Measurements from ENCODE around the gene PPM1N. TPM values are rescaled to one million over a fixed set of nuclear protein-coding genes. Genes with fewer than 3 reads are reported as not detected.

Gene PPM1N
- total RNA-seq, 1 donor from 2014 or later: 0.48 TPM

- no peak for TF ChIP-seq CTCF (conservative IDR thresholded peaks at IDR 0.05)
- Mint-ChIP-seq H3K27me3 (peaks cover 21% of the 10 kb centered on the region), H3K9me3 (no peaks in the 10 kb centered on the region), H3K27ac (no peak overlapping the region), H3K36me3 (peaks cover 20% of the 10 kb centered on the region), H3K4me3 (no peak overlapping the region), H3K4me1 (ENCODE audit: unreplicated experiment) (peaks cover 19% of the 10 kb centered on the region)
- no peak for DNase-seq (ENCODE audit: extremely low spot score, unreplicated experiment)
These were observed 26.4 kb downstream of the PPM1N start for GRCh38 chr19:45524575-45525129.

DNA sequence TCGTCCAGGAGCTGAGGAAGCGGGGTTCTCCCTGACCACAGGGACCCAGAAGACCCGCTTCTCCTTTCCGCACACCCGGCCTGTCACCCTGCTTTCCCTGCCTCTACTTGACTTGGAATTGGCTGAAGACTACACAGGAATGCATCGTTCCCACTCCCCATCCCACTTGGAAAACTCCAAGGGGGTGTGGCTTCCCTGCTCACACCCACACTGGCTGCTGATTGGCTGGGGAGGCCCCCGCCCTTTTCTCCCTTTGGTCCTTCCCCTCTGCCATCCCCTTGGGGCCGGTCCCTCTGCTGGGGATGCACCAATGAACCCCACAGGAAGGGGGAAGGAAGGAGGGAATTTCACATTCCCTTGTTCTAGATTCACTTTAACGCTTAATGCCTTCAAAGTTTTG is 27.9 kb downstream of the PPM1N start:
- no peak for TF ChIP-seq CTCF (conservative IDR thresholded peaks at IDR 0.05)
- H3K4me1 Mint-ChIP-seq (ENCODE audit: unreplicated experiment): peaks cover 19% of the 10 kb centered on the region
- no peak overlapping the region for H3K4me3 Mint-ChIP-seq
- H3K36me3 Mint-ChIP-seq: peaks cover 20% of the 10 kb centered on the region
- no peak for DNase-seq (ENCODE audit: extremely low spot score, unreplicated experiment)
- peaks cover 23% of the 10 kb centered on the region for H3K27me3 Mint-ChIP-seq
- H3K9me3 Mint-ChIP-seq: no peaks in the 10 kb centered on the region
- no peak overlapping the region for H3K27ac Mint-ChIP-seq

- no peaks in the 10 kb centered on the region for H3K9me3 Mint-ChIP-seq
- H3K27me3 Mint-ChIP-seq: peaks cover 31% of the 10 kb centered on the region
- no peak overlapping the region for H3K27ac Mint-ChIP-seq
- peaks cover 20% of the 10 kb centered on the region for H3K36me3 Mint-ChIP-seq
- no peak for DNase-seq (ENCODE audit: extremely low spot score, unreplicated experiment)
- TF ChIP-seq CTCF (conservative IDR thresholded peaks at IDR 0.05): no peak
- H3K4me3 Mint-ChIP-seq: no peak overlapping the region
- peaks cover 19% of the 10 kb centered on the region for H3K4me1 Mint-ChIP-seq (ENCODE audit: unreplicated experiment)
These were observed 28.7 kb downstream of the PPM1N start for GRCh38 chr19:45526971-45527370.

- no peak for TF ChIP-seq CTCF (conservative IDR thresholded peaks at IDR 0.05)
- Mint-ChIP-seq H3K4me3 (peak overlapping the region; percentile 86), H3K4me1 (ENCODE audit: unreplicated experiment) (peaks cover 19% of the 10 kb centered on the region), H3K27ac (peak overlapping the region; percentile 74), H3K36me3 (peaks cover 20% of the 10 kb centered on the region), H3K9me3 (no peaks in the 10 kb centered on the region), H3K27me3 (peaks cover 31% of the 10 kb centered on the region)
- DNase-seq (ENCODE audit: extremely low spot score, unreplicated experiment): no peak
These were observed 29.5 kb downstream of the PPM1N start for GRCh38 chr19:45527731-45528130.

DNA sequence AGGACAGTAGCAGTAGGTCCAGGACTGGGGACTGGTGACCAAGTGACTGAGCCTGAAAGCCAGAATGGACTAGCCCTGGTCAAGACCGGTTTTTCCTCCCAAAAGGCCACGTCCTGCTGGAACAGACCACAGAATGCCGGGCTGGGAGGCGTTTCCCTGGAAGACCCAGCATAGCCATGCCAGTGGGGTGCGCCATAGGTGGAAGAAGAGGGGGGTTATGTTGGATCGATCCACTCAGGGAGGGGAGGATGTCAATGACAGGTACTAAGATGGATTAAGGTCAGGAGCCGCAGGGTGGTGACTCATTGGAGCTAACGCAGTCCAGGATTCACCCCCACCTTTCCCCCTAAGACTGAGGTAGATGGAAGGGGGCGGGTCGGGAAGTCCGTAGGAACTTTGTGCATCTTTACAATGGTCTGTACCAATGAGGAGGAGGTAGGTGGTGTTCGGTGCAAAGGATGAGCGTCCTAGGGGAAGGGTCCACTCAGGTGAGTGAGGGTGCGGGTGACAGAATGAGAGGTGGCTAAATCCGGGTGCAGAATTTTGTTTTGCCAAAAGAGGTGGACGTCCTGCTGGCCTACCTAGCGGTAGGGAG is 30.0 kb downstream of the PPM1N start:
- no peak for DNase-seq (ENCODE audit: extremely low spot score, unreplicated experiment)
- Mint-ChIP-seq H3K4me3 (peak overlapping the region; percentile 86), H3K27ac (peak overlapping the region; percentile 74), H3K27me3 (peaks cover 31% of the 10 kb centered on the region), H3K4me1 (ENCODE audit: unreplicated experiment) (peaks cover 19% of the 10 kb centered on the region), H3K9me3 (no peaks in the 10 kb centered on the region), H3K36me3 (peaks cover 20% of the 10 kb centered on the region)
- TF ChIP-seq CTCF (conservative IDR thresholded peaks at IDR 0.05): no peak

All from type B pancreatic cell (in vitro differentiated cells).